DOHH2 (cell line): ENCODE measurements around the gene CLEC10A.

Experiments used
- CTCF ChIP-seq: fragments of 200-600 bp; sonication (generic); IDR thresholded peaks from one replicate; pipeline ENCODE4 v1.5.1; 2014; ENCODE audit warnings: antibody characterized with exemption, mild to moderate bottlenecking, low read depth, low read length; ENCODE audit not compliant: poor library complexity, severe bottlenecking
- EZH2phosphoT487 ChIP-seq: fragments of 200-600 bp; sonication (generic); IDR thresholded peaks from 2 replicates; pipeline ENCODE4 v1.6.1; 2017; ENCODE audit warnings: borderline replicate concordance, mild to moderate bottlenecking, antibody characterized with exemption, low read length, moderate library complexity, mixed read lengths

- no peak for TF ChIP-seq CTCF
- TF ChIP-seq EZH2phosphoT487: no peak
These were observed 14.6 kb upstream of the CLEC10A start for GRCh38 chr17:7094652-7095019.
